Middle frontal gyrus (tissue), 1 donor: Measurements from ENCODE around the gene MYLK.

Source experiments
- DNase-seq: peaks from one replicate; pipeline ENCODE4 v3.0.0-alpha.2; 2015; ENCODE audit warnings: low spot score; ENCODE audit errors: extremely low spot score

Gene MYLK

DNA sequence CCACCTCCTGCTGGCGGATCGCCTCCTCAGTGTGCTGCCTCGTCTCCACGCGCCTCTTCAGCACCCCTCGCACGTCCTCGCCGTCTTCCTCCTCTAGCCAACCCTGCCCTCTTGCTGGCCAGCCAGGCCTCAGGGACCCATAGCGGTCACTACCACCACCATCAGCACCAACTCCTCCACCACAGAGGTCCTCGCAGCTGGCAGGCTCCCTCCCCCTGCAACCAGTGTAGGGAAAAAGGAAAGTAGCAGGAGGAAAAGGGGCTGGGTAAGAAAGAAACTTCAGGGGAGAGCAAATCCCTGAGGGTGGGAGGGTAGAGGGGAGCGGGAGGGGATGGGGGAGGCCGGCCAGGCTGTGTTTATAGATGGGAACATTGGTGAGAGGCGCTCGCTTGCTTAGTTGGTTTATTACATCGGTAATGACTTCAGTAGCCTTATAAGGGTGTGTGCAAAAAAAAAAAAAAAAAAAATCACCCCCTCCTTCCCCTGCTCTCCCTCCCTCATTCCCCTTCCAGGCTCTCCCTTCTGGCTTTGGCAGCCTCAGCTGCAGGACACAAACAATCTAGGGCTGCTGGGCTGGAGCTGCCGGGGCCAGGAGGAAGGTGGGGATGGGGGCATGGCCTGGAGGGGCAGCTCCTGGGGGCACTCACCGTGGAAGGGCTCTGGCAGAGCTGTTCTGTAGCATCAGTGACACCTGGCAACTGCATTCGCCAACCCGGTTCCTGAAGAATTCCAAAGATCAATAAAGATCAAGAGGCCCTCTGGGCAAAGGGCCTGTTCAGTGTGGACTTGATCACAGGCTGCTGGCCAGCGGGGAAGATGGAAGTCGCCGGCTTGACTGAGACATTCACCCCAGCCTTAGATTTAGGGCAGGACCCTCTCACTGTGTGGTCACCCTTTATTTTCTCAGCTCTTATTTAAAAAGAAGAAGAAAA, 183.1 kb downstream of the MYLK start:
- no peak for DNase-seq

DNA sequence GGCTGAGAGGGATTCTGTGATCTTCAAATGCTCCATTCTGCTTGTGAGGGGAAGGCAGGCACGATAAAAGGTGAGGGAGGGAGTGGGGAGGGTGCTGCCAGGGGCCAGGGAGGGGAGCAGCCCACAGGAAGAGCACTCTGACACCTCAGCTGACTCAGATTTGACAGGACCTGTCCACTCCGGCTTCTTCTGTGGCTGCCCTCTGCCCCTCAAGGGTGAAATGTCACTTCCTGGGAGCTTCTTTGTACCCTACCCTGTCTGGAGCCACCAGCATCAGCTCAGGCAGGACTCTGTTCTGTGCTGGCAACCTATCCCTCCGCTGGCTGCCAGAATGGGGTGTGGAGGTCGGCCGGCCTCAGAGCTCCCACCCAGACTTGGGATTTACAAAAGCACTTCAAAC, 185.3 kb downstream of the MYLK start:
- no peak for DNase-seq

DNA sequence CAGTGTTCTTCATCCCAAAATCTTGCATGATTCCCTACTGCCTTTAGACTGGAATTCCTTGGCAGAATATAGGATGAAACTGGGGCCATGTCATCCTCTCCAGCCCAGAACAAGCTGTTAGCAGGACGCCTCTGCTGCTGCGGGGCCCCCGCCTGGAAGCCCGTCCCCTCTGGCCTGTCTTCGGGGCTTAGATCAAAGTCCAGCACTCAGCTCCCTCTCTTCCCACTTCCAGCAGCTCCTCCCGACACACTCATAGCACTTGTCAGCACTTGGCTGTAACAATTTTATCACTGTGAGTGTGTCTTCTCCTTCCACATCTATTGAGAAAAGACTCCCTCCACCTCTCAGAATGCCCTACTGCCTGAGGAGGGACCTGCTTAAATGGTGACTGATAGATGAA, 187.3 kb downstream of the MYLK start:
- DNase-seq, result no peak

DNA sequence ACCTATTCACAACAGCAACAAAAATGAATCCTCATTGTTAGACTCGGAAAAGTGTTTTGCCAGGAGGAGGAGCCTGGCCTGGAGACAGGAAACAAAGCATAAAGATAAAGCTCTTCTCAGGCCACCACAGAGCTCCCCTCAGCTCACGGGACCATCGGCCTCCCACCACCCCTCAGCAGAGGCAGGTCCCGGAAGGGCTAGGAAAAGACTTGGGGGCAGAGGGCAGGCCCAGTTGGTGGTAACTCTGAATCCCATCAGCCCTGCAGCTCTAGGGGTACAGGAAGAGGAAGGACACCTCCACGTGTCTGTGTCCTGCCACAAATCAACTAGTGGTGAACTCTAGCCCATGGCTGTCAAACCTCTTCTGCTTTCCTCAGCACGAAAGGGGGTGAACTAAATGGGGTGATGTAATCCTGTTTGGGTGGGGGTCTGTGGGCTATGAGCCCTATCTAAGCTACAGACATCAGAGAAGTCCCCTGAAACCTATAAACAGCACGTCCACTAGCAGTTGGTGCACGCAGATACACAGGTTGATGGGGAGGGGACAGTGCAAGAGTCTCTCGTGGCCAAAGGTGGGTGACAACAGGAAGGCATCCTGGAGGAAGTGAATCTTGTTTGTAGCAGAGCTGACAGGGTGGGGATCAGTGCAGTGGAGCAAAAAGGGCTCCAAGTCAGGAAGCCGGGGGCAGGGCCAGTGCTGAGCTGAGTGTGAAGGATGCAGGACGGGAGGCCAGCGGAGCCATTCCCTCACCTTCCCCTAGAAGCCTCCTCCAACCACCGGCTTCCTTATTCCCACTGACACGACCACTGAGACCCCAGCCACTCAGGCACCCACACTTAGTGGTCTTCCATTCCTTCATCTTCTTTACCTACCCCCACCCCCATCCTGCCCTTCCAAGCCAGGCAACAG, 188.1 kb downstream of the MYLK start:
- no peak for DNase-seq

DNA sequence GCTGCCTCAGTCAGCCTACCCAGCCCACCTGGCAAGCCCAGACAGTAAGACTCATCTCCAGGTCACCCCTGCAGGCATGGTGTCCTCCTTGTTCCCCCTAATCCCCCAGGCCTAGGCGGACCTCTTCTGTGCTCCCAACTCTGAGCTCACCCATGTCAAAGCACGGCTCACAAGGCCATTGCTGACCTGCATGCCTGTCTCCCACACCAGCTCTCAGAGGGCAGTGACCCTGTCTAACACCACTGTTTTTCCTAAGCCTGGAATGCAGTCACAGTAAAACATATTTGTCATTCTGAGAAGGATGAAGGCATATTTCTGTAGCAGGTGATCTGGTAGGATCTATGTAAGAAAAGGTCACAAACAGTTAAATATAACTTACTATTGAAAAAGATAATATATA, 189.0 kb downstream of the MYLK start:
- no peak for DNase-seq

DNA sequence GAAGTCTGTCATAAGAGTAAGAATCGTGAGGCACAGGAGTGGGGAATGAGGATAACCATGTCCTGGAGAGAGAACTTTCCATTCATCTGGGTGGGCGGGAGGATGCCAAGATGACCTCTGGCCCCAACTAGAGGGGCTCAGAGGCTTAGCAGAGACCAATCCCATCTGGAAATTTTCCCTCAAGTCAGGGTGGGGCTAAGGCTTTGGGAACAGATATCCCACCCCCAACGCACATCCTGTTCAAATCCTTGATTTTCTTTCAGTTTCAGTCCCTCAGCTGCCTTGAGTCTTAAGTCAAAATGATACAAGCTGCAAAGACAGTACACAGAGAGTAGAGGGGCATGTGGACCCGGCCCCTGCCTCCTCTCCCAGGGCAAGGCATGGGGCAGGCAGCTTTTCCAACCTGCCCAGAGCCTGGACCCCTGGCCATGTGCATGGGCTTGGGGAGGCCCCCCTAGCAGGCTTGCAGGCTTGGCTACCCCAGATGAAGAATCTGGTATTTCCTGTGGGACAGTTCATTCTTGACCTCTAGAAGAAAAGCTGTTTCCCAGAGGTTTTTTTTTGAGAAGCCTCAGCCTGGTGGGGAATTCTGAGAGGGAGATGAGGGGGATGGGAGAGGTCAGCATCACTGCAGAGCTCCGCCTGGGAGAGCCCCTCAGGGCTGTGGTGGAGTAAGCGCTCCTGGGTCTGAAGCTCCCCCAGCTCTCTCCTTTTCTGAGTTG, 189.6 kb downstream of the MYLK start:
- no peak for DNase-seq

DNA sequence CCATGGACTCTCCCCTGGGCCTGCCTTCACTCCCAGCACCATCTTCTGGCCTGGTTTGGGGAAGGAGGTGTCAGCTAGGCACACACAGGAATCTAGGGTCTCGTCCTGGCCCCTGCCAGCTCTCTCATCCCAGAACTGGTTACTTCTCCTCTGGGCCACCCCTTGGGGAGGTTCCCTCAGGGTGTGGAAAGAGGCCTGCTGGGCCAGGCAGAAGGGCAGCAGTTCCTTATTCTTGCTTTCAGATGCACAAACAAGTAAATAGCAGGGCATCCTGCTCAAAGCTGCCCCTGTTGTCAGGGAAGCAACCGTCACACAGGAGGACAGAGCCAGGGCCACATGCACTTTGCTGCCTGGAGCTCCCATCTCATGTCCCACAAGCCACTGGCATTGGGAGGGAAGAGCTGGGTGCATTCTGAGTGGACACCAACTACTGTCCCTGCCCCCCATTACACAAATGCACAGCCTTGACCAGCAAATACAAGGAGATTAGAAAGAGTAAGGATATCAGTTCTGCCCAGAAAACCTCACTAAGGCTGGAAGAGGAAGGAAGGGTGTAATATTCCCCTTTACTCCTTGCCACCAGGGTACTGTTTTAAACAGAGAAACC, 190.4 kb downstream of the MYLK start:
- DNase-seq, result no peak

DNA sequence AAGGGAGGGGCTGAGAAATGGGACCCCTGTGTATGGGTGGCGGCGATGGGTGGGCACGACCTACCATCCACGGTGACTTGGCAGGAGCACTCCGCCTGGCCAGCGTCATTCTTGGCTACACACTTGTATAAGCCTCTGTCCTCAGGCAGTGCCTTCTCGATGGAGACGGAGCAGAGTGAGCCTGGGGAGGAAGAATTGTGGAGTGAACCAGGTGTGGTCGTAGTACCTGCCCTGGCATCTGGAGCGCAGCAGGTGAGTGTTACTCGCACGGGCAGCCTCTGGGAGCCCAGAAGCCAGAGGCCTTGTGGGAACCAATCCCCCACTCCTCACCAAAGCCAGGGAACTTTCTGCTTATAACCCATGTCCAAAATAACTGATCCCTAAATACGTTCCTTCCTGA, 191.5 kb downstream of the MYLK start:
- no peak for DNase-seq

DNA sequence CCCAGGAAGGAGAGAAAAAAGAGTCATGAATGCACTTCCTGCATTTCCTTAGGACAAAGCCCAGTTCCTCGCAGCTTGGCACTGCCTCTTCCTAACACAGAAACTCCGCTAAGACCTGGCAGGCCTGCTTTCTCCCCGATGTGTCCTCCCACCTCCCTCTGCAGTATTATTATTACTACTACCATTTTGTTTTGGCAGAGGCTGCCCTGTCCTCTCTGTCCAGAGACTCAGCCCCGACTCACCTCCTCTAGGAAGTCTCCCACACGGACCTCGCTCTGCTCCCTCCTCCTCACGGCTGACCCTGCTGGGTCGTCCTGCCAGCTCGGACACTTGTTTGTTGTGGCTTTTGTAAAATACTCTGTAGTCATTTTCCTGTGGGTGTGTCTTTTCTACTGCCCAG, 192.1 kb downstream of the MYLK start:
- no peak for DNase-seq

DNA sequence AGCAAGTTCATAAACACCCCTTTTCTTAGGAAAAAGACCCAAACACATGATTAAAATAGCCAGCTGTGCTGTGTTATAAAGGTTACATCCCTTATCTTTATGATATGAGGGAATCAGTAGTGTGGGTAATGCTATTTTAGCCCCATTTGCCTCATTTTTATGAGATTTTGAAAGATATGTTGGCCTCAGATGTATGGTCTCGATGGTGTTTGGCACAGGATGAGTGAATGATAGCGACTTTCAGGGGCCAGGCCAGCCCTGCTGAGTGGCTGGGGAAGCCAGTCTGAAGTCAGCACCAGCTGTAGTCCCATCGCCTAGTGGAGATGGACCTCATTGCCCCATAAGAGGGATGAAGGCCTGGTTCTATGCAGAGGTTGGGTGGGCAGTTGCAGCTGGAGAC, 194.3 kb downstream of the MYLK start:
- no peak for DNase-seq

DNA sequence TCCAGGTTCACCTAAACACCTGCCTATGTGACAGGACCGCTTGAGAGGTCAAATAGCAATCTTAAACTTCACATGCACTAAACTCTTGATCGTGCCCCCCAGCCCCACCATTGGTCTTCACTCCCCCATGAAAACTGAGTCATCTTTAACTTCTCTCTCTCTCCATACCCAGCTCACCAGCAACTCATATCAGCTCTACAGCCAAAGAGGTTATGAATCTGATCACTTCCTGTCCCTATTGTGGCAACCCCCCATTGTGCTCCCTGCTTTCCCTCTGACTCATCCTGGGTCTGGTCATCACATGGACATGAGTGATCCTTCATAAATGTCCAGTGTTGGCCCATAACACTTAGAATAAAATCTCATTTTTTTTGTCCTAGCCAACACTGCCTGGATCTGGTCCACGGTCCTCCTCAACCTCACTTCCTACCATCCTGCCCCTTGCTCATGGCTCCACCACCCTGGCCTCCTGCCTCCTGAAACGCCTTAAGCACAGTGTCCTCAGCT, 195.8 kb downstream of the MYLK start:
- DNase-seq, result no peak

DNA sequence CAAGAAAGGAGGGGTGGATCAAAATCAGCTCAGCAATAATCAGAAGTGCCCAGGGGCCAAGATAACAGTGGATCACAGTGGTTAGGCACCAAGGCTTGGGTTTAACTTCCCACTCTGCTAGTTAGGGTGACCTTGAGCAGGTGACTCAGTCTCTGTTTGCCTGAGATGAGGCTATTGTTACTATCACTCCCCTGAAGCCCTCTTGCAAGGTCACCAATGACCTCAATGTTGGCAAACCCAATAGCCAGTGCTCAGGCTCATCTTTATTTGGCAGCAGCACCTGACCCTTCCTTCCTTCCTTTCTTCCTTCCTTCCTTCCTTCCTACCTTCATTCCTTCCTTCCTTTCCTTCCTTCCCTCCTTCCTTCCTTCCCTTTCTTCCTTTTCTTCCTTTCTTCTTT, 196.8 kb downstream of the MYLK start:
- DNase-seq, result no peak

DNA sequence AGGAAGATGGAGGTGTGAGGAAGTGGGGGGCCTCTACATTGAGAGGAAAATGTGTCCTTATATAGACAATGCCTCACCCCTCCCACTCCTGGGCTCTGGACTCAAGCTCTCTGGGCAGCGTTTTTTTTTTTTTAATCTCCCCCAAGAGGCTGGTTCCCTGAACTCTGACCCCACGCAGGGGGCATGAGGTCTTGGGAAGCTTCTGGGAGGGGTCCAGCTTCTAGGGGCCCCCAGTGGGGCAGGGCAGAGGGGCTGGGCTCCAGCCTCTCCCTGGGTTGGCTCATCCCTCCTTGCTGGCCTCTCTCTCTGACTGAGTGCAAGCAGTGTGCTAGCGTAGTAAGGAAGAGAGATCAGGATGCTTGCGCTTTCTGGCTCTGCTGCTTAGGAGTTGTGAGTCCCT, 197.9 kb downstream of the MYLK start:
- no peak for DNase-seq

DNA sequence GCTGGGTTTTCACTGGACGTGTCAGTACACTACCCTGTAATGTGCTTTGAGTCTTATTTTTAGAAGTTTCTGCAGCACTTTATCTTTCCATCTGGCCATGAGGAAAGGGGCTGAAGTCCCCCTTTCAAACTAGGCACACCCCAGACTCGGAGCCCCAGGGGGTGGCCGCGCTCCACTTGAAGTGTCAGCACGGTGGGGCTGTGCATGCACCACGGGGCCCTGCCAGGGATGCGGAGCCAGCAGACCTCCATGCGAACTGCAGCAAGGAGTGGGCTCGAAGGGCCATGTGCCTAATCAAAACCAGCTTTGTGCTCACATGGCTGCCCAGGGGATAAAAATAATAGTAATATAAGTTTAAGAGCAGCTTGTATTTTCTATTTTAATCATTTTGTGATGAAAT, 198.4 kb downstream of the MYLK start:
- no peak for DNase-seq

DNA sequence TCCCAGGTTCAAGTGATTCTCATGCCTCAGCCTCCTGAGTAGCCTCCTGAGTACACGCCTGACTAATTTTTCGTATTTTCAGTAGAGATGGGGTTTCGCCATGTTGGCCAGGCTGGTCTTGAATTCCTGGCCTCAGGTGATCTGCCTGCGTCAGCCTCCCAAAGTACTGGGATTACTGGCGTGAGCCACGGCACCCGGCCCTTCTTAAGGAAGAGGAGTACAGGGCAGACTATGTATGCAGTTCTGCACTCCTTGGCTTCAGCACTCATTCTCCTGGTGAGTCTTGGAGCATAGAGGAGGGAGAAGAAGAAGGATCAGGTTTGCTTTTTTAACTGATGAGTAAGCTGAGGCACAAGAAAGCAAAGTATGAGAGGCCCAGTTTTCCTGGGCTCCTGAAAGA, 199.5 kb downstream of the MYLK start:
- no peak for DNase-seq

DNA sequence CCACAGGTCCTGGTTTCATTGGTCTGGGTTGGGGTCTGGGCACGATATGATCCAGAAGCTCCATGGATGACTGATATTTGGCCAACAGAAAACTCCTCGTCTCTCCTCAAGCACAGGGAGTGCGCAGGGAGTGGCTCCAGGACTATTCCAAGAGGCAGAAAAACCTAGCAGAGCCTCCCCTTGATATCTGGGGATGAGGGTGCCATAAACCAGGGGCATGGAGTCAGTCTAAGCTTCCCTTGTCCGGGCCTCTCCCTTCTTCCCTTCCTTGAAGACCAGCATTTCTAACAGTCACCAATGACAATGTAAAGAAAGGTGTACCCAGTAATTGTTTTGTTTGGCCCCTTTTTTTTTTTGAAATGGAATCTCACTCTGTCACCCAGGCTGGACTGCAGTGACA, 199.9 kb downstream of the MYLK start:
- no peak for DNase-seq

DNA sequence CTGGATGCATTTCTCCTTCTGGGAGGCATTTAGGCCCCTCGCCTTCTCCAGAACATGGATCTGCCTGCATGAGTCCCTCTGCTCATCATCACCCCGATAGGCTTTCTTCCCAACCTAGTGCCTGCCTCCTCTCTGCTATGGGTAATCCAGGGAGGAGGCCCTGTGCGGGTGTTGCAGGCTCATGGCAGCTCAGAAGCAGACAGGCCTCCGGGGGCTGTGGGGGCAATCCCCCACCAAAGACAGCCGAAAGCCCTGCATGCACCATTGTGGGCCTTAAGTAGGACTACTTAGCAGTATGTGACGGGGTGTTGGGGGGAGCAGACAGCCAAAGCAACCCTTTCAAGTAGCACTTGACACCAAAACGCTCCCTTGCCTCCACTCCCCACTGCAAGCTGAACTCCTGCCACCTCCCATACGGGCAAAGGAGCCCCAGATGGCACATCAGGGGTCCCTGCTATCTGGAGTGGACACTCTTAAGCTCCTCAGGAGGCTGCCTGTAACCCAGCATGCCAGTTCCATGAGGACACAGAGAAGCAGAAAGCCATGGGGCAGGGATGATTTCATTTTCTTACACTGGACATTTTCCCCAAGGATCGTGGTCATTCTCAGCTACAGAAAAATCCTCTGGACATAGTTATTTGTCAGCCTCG, 200.5 kb downstream of the MYLK start:
- DNase-seq, result no peak

DNA sequence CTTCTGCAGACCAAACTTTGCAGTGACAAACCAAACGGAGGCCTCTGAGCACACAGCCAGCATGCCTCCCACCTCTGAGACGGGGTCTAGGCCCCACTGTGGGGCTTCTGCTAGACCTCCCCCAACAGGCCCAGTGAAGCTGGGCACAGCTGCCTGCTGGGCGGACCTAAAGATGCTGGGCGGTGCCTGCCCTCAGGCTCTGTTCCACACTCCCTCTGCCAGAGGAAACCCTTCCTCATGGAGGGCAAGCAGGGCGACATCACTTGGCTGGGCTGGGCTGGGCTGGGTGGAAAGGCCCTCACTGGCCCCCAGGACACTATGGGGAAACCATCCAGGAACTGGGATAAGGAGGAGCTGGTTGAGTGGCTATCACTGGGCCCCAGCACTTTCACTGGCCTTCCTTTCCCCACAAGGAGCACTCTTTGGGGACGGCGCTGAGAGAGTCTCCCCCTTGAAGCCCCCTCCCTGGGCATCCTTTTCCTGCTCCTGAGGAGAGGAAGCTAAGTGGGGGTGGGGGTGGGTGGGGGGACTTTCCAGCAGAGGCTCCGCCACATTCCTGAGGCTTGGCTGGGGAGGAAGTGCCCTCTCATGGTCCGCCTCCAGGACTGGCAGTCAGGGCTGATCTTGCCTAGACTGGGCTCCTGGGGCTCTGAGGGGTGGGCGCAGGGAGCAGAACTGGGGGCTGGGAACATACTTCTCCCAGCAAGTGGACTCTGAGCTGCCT, 201.2 kb downstream of the MYLK start:
- no peak for DNase-seq

DNA sequence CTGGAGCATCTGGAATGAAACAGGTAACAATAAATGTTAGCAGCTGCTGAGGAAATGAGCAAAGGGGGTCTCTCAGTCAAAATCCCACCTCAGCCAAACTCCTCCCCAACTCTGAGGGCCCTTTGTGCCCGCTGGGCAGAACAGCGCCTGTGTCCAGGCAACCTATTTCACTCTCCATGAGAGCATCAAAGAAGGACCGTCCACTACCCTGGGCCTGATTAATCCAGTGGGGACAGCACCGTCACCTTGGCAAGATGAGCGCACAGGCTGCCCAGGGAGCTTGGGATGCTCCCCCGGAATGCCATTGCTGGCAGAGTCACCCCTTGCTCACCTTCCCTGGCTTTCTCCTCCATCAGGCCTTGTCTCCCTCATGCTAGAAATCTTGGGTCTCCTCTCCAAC, 201.8 kb downstream of the MYLK start:
- DNase-seq, result no peak
